HUES6 (cell line): ENCODE results near the gene CNIH2.

Source experiments
- H3K27ac ChIP-seq: 2 replicates; pipeline ENCODE4 v1.7.0; 2013; ENCODE audit warnings: low read depth, mild to moderate bottlenecking, low read length, inconsistent platforms
- H3K27me3 ChIP-seq: 2 replicates; pipeline ENCODE4 v1.6.1; 2013; ENCODE audit warnings: low read length; ENCODE audit not compliant: control insufficient read depth, insufficient read depth
- H3K36me3 ChIP-seq: 2 replicates; pipeline ENCODE4 v1.6.1; 2013; ENCODE audit warnings: low read length; ENCODE audit not compliant: control insufficient read depth, insufficient read depth
- H3K4me1 ChIP-seq: 2 replicates; pipeline ENCODE4 v1.6.1; 2013; ENCODE audit warnings: low read length; ENCODE audit not compliant: control insufficient read depth, insufficient read depth
- H3K4me3 ChIP-seq: 2 replicates; pipeline ENCODE4 v1.5.1; 2013; ENCODE audit warnings: low read depth, low read length
- H3K9ac ChIP-seq: one replicate; pipeline ENCODE4 v1.6.1; 2013; ENCODE audit warnings: mild to moderate bottlenecking, low read length
- H3K9me3 ChIP-seq: 2 replicates; pipeline ENCODE4 v1.6.1; 2013; ENCODE audit warnings: low read depth, low read length; ENCODE audit not compliant: control insufficient read depth, insufficient read depth

The CNIH2 gene

DNA sequence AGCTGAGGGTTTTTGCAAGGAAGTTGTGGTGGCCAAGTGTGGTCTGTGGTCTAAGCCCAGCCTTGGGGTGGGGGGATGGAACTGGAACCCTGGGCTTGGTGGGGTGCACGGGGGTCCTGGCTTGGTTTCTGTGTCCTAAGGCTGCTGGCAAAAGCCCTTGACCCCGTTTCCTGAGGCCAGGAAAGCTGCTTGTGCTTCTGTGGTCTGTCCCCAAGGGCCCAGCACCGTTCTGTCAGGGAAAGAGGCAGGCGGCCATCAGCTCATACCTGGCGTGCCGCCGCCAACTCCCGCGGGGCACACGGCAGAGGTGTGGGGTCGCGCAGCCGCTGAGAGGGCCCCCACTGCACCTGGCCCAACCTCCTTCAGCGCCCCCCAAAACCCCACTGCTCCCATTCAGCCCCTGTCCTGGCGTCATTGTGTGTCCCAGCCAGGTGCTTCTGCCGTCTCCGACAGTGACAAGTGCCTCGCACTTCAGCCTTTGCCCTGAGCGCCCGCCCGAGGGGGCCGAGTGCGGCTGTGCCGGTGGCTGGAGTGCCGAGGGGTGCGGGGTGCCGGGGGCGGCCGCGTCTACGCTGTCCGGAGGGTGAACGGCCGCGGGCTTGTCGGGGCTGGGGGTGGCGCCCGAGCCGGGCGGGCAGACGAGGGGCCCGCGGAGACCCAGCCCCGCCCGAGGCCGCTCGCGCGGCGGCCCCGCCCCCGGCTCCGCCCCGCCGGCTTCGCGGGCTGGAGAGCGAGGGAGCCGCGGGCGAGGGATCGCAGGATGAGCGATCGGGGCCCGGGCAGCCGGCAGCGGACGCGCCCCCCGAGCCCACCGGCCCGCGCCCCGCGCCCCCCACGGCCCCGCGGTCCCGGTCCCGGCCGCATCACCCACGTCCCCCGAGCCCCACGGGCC, at the start of gene CNIH2:
Gene CNIH2 (plus strand): TSS at position 705 of the 892 bp plus-strand sequence. CDS start 282 bp downstream, outside the sequence.
- Histone ChIP-seq H3K27ac (no peak within 1 kb of the TSS), H3K36me3 (peaks cover 36% of the 10 kb centered on the region), H3K27me3 (peaks cover 17% of the 10 kb centered on the region), H3K9me3 (no peaks in the 10 kb centered on the region), H3K4me1 (peaks cover 24% of the 10 kb centered on the region), H3K4me3 (peak within 1 kb of the TSS; percentile 69), H3K9ac (peak within 1 kb of the TSS; percentile 35)

DNA sequence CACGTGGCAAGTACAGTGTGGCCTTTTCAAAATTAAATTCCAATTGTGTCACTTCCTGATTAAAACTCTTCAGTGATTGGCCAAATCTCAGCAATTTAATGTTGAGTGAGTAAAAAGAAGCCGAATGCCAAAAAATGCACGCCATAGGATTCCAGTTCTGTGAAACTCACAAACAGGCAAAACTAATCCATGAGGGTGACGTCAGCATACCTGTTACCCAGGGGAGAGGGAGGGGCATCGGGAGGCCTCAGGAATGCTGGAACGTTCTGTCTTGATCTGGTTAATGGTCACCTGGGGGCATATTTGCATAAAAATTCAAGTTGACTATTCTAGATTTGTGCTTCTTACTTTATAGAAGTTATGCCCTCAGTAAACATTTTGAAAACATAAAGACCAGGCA, 49.5 kb upstream of the CNIH2 start:
- Histone ChIP-seq H3K36me3 (peaks cover 28% of the 10 kb centered on the region), H3K9me3 (no peaks in the 10 kb centered on the region), H3K4me3 (no peak overlapping the region), H3K27ac (no peak overlapping the region), H3K9ac (no peak overlapping the region), H3K27me3 (no peaks in the 10 kb centered on the region), H3K4me1 (peaks cover 7% of the 10 kb centered on the region; the same call in 1 of the 2 replicates)

- Histone ChIP-seq H3K27me3 (no peaks in the 10 kb centered on the region), H3K27ac (no peak overlapping the region), H3K4me1 (peaks cover 7% of the 10 kb centered on the region; the same call in 1 of the 2 replicates), H3K4me3 (no peak overlapping the region), H3K9ac (no peak overlapping the region), H3K9me3 (no peaks in the 10 kb centered on the region), H3K36me3 (peaks cover 41% of the 10 kb centered on the region)
Observed at GRCh38 chr11:66230156-66230555, 47.8 kb upstream of the CNIH2 start.

- no peak overlapping the region for H3K4me3 ChIP-seq
- H3K27me3 ChIP-seq = no peaks in the 10 kb centered on the region
- no peak overlapping the region for H3K27ac ChIP-seq
- H3K9ac ChIP-seq = no peak overlapping the region
- peaks cover 48% of the 10 kb centered on the region for H3K36me3 ChIP-seq
- no peaks in the 10 kb centered on the region for H3K9me3 ChIP-seq
- H3K4me1 ChIP-seq = peaks cover 7% of the 10 kb centered on the region; the same call in 1 of the 2 replicates
Observed at GRCh38 chr11:66230978-66231377, 47.0 kb upstream of the CNIH2 start.

DNA sequence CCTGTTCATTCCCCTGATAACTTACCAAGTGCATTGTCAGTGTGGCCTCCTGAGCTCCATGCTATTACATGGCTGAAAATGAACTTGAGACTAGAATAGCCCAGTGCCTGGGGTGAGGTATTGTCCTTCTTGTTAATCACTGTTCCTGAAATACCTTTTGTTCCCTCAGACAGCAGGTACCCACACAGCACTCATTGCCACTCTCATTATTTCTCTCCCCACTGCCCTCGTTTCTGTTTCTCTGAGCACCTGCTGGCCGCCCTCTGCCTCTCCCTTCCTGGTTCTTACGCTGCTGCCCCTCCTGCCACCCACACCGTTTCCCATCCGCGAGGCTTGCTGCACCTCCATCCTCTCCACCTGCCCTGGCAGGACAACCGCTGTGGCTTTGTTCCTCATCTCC, 46.4 kb upstream of the CNIH2 start:
- no peaks in the 10 kb centered on the region for H3K9me3 ChIP-seq
- H3K27ac ChIP-seq = no peak overlapping the region
- H3K9ac ChIP-seq = peak overlapping the region; percentile 34
- peaks cover 52% of the 10 kb centered on the region for H3K36me3 ChIP-seq
- peaks cover 7% of the 10 kb centered on the region; the same call in 1 of the 2 replicates for H3K4me1 ChIP-seq
- H3K27me3 ChIP-seq = no peaks in the 10 kb centered on the region
- H3K4me3 ChIP-seq = no peak overlapping the region

DNA sequence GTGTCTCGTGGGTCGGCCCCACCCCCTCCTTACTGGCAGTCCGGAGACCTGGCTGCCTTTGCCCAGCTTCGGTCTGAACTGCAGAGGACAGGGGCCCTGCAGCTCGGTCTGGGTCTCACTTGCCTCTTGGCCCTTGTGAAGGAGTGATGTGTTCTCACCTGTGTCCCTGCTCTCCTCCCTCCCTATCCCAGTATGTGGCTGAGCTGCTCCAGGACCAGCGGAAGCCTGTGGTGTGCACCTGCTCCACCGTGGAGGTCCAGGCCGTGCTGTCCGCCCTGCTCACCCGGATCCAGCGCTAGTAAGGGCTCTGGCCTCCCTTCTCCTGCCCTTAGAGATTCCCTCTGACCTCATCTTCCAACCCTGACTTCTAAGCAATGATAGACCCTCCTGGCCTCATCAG, 45.2 kb upstream of the CNIH2 start:
- no peaks in the 10 kb centered on the region for H3K9me3 ChIP-seq
- H3K27ac ChIP-seq = no peak overlapping the region
- peaks cover 7% of the 10 kb centered on the region; the same call in 1 of the 2 replicates for H3K4me1 ChIP-seq
- H3K4me3 ChIP-seq = no peak overlapping the region
- no peak overlapping the region for H3K9ac ChIP-seq
- peaks cover 52% of the 10 kb centered on the region for H3K36me3 ChIP-seq
- H3K27me3 ChIP-seq = no peaks in the 10 kb centered on the region

DNA sequence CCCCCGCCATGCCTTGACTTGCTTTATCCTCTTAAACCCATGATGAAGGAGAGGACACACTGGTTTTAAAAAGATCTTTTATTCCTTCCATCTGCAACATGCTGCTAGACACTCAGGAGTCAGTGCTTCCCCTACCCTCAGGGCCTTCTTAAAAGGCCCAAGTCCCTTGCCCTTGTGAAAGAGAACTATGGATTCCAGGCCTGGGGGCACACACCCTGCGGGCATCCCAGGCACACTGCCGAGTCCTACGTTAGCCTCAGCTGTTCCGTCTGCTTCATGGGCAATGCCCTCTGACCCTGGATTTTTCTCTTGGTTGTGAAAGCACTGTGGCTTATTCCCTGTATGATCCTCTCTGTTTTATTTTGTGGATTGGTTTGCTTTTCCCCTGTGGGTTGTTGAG, 44.7 kb upstream of the CNIH2 start:
- Histone ChIP-seq H3K4me1 (peaks cover 5% of the 10 kb centered on the region; the same call in 1 of the 2 replicates), H3K9ac (no peak overlapping the region), H3K36me3 (peaks cover 52% of the 10 kb centered on the region), H3K9me3 (no peaks in the 10 kb centered on the region), H3K4me3 (no peak overlapping the region), H3K27ac (no peak overlapping the region), H3K27me3 (no peaks in the 10 kb centered on the region)

GRCh38 chr11:66235141-66235540, 42.8 kb upstream of the CNIH2 start:
- Histone ChIP-seq H3K36me3 (peaks cover 64% of the 10 kb centered on the region), H3K4me1 (peaks cover under 1% of the 10 kb centered on the region; the same call in 1 of the 2 replicates), H3K27me3 (no peaks in the 10 kb centered on the region), H3K9ac (no peak overlapping the region), H3K9me3 (no peaks in the 10 kb centered on the region), H3K27ac (no peak overlapping the region), H3K4me3 (no peak overlapping the region)

DNA sequence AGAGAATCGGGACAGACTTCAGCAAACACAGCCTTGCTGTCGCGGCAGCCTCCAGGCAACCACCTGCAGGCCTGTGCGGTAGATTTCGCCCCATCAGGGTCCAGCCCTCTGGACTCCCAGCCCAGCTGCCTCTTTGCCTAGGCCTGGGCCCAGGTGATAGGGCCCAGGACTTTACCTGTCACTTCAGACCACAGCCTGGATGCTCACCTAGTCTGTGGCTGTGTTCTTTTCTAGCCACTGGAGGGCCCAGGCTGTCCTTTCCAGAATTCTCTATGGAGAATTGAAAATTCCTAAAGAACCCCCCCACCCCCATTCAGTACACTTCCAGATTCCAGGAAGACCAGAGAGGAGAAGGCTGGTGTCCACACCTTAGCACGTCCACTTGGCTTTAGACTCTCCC, 40.1 kb upstream of the CNIH2 start:
- Histone ChIP-seq H3K4me3 (no peak overlapping the region), H3K27me3 (no peaks in the 10 kb centered on the region), H3K9me3 (no peaks in the 10 kb centered on the region), H3K27ac (no peak overlapping the region), H3K4me1 (peaks cover 5% of the 10 kb centered on the region; the same call in 1 of the 2 replicates), H3K36me3 (peaks cover 59% of the 10 kb centered on the region), H3K9ac (no peak overlapping the region)

- no peak overlapping the region for H3K9ac ChIP-seq
- H3K4me1 ChIP-seq = peaks cover 5% of the 10 kb centered on the region; the same call in 1 of the 2 replicates
- no peaks in the 10 kb centered on the region for H3K27me3 ChIP-seq
- no peak overlapping the region for H3K27ac ChIP-seq
- H3K4me3 ChIP-seq = no peak overlapping the region
- H3K9me3 ChIP-seq = no peaks in the 10 kb centered on the region
- H3K36me3 ChIP-seq = peaks cover 49% of the 10 kb centered on the region
Observed at GRCh38 chr11:66238786-66239413, 39.1 kb upstream of the CNIH2 start.

GRCh38 chr11:66239511-66239910, 38.5 kb upstream of the CNIH2 start:
- no peaks in the 10 kb centered on the region for H3K9me3 ChIP-seq
- no peak overlapping the region for H3K9ac ChIP-seq
- no peak overlapping the region for H3K4me3 ChIP-seq
- H3K27me3 ChIP-seq = no peaks in the 10 kb centered on the region
- H3K36me3 ChIP-seq = peaks cover 43% of the 10 kb centered on the region
- H3K27ac ChIP-seq = no peak overlapping the region
- H3K4me1 ChIP-seq = peaks cover 5% of the 10 kb centered on the region; the same call in 1 of the 2 replicates
